ENCODE data around the gene MLST8. TPM values are rescaled to one million over a fixed set of nuclear protein-coding genes. Genes with fewer than 3 reads are reported as not detected.

The MLST8 gene
- total and polyA plus RNA-seq, 2 donors (not counting 3 experiments of a cell fraction or from before 2014, with no cell fraction given): 36.9 to 129 TPM

DNA sequence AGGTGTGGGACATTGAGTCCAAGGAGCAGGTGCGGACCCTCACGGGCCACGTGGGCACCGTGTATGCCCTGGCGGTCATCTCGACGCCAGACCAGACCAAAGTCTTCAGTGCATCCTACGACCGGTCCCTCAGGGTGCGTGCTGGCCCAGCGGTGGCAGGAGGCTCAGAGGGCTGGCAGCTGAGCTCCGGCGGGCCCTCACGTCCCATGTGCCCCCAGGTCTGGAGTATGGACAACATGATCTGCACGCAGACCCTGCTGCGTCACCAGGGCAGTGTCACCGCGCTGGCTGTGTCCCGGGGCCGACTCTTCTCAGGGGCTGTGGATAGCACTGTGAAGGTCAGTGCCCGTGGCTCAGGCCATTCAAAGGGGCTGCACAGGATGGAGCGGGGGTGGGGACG, 29.2 kb upstream of the MLST8 start:
- POLR2A ChIA-PET: no interaction called here
- dilution Hi-C loops (cut with MboI; ENCODE audit: extremely low pct_ligation_motif_present, low sequenced_read_pairs): no loop called here
- BruUV-seq (replicated peaks): no TSS peak

More for the DNA sequence above, 29.2 kb upstream of the MLST8 start:
- no peak overlapping the region for H3K9ac ChIP-seq (replicated peaks; ENCODE audit: extremely low read depth, insufficient read depth, low read length)
- no peaks in the 10 kb centered on the region for H4K20me1 ChIP-seq (replicated peaks; ENCODE audit: control insufficient read depth, extremely low read depth, insufficient read depth, low read length)
- CTCF ChIA-PET: no interaction called here
- no peak overlapping the region for H3K4me3 ChIP-seq (replicated peaks in 1 of 3; ENCODE audit: insufficient read depth in 1 of 3, low read depth in 1 of 3, low read length in 3 of 3)
- intact Hi-C loops (cut with micrococcal nuclease): no loop called here
- no peaks in the 10 kb centered on the region for H3K27me3 ChIP-seq (ENCODE audit: control insufficient read depth in 2 of 2, insufficient read depth in 2 of 2, low read length in 2 of 2)
- no peaks in the 10 kb centered on the region for H3K9me3 ChIP-seq (replicated peaks; ENCODE audit: control insufficient read depth, insufficient read depth, low read length)
- FAIRE-seq (no peak), DNase-seq (ENCODE audit: low read depth, low spot score) (no peak)
- no peaks in the 10 kb centered on the region for H3K9me1 ChIP-seq (replicated peaks; ENCODE audit: control insufficient read depth, extremely low read depth, insufficient read depth, low read length)
- H3K79me2 ChIP-seq (ENCODE audit: control insufficient read depth, insufficient read depth, low read length): peaks cover 26% of the 10 kb centered on the region
- TF ChIP-seq GATA2 (IDR thresholded peaks at IDR 0.05; ENCODE audit: insufficient read depth, insufficient read length, low read depth, low read length): no peak
- no peak for TF ChIP-seq JUN (IDR thresholded peaks at IDR 0.05; ENCODE audit: borderline replicate concordance, insufficient read depth, insufficient read length, low read depth)
- TF ChIP-seq FOS (IDR thresholded peaks at IDR 0.05; ENCODE audit: borderline replicate concordance, insufficient read depth, low read length): no peak
- TF ChIP-seq POLR2A (IDR thresholded peaks at IDR 0.05; ENCODE audit: low read depth, low read length): no peak
- no peak for TF ChIP-seq MYC (IDR thresholded peaks at IDR 0.05; ENCODE audit: low read depth, low read length)
- no peak for TF ChIP-seq POLR2AphosphoS5 (IDR thresholded peaks at IDR 0.05; ENCODE audit: insufficient read depth, low read depth, low read length)
- TF ChIP-seq EZH2 (IDR thresholded peaks at IDR 0.05; ENCODE audit: borderline replicate concordance, low read depth, low read length, severe bottlenecking): no peak
- TF ChIP-seq, protein P1, sequence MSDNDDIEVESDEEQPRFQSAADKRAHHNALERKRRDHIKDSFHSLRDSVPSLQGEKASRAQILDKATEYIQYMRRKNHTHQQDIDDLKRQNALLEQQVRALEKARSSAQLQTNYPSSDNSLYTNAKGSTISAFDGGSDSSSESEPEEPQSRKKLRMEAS (IDR thresholded peaks at IDR 0.05; ENCODE audit: insufficient read depth, insufficient read length): no peak
- TF ChIP-seq, protein P2, sequence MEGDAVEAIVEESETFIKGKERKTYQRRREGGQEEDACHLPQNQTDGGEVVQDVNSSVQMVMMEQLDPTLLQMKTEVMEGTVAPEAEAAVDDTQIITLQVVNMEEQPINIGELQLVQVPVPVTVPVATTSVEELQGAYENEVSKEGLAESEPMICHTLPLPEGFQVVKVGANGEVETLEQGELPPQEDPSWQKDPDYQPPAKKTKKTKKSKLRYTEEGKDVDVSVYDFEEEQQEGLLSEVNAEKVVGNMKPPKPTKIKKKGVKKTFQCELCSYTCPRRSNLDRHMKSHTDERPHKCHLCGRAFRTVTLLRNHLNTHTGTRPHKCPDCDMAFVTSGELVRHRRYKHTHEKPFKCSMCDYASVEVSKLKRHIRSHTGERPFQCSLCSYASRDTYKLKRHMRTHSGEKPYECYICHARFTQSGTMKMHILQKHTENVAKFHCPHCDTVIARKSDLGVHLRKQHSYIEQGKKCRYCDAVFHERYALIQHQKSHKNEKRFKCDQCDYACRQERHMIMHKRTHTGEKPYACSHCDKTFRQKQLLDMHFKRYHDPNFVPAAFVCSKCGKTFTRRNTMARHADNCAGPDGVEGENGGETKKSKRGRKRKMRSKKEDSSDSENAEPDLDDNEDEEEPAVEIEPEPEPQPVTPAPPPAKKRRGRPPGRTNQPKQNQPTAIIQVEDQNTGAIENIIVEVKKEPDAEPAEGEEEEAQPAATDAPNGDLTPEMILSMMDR (IDR thresholded peaks at IDR 0.05; ENCODE audit: extremely low read depth in 1 of 2, insufficient read depth in 1 of 2, low read depth in 1 of 2, low read length in 2 of 2): no peak
- no peak overlapping the region for H3K27ac ChIP-seq (ENCODE audit: insufficient read depth, low read depth, low read length)
- H3K36me3 ChIP-seq (ENCODE audit: control insufficient read depth in 2 of 2, extremely low read depth in 1 of 2, insufficient read depth in 2 of 2, low read length in 2 of 2): peaks cover 23 to 46% of the 10 kb centered on the region in 2 experiments
- H2AFZ ChIP-seq (ENCODE audit: low read depth, low read length): no peak overlapping the region
- no peak overlapping the region for H3K4me2 ChIP-seq (ENCODE audit: insufficient read depth, low read length)
- H3K4me1 ChIP-seq (ENCODE audit: control insufficient read depth, extremely low read depth, insufficient read depth, low read length): peaks cover 13% of the 10 kb centered on the region

All from endothelial cell of umbilical vein (primary cell).